Astrocyte (in vitro differentiated cells and primary cell): ENCODE results near the gene GMDS. TPM values are rescaled to one million over a fixed set of nuclear protein-coding genes. Genes with fewer than 3 reads are reported as not detected.

ENCODE experiments used
- DNase-seq: peaks from one replicate; pipeline ENCODE4 v3.0.0-alpha.2; 2010; ENCODE audit warnings: low read depth
- FAIRE-seq: peaks from 2 replicates; lab custom pipeline; 2011; peaks lifted over from hg19 to GRCh38; lab: Jason Lieb, UNC
- H2AFZ ChIP-seq: 2 replicates; pipeline ENCODE4 v1.6.0; 2012; ENCODE audit warnings: low read depth, low read length, inconsistent platforms
- H3K27ac ChIP-seq: 2 replicates; pipeline ENCODE4 v1.5.1; 2011; ENCODE audit warnings: low read depth, low read length, inconsistent platforms
- H3K27me3 ChIP-seq: 2 replicates; pipeline ENCODE4 v1.6.0; 2011; ENCODE audit warnings: low read length, inconsistent platforms; ENCODE audit not compliant: insufficient read depth
- H3K36me3 ChIP-seq: 2 replicates; pipeline ENCODE4 v1.5.1; 2011; ENCODE audit warnings: low read length, inconsistent platforms; ENCODE audit not compliant: insufficient read depth
- H3K4me1 ChIP-seq: 2 replicates; pipeline ENCODE4 v1.5.1; 2011; ENCODE audit warnings: low read length, inconsistent platforms; ENCODE audit not compliant: insufficient read depth
- H3K4me2 ChIP-seq: 2 replicates; pipeline ENCODE4 v1.6.0; 2012; ENCODE audit warnings: low read length, inconsistent platforms
- H3K4me3 ChIP-seq: 2 replicates; pipeline ENCODE4 v1.5.1; 2011; ENCODE audit warnings: low read depth, mild to moderate bottlenecking, low read length, inconsistent platforms; ENCODE audit not compliant: insufficient read depth
- H3K79me2 ChIP-seq: 2 replicates; pipeline ENCODE4 v1.6.0; 2012; ENCODE audit warnings: mild to moderate bottlenecking, low read length, inconsistent platforms; ENCODE audit not compliant: insufficient read depth
- H3K9ac ChIP-seq: 2 replicates; pipeline ENCODE4 v1.6.0; 2012; ENCODE audit warnings: mild to moderate bottlenecking, low read length, inconsistent platforms
- H3K9me3 ChIP-seq: 2 replicates; pipeline ENCODE4 v1.5.1; 2012; ENCODE audit warnings: low read depth, mild to moderate bottlenecking, low read length, inconsistent platforms; ENCODE audit not compliant: insufficient read depth
- H4K20me1 ChIP-seq: 2 replicates; pipeline ENCODE4 v1.6.0; 2012; ENCODE audit warnings: low read length, inconsistent platforms; ENCODE audit not compliant: insufficient read depth
- H3K27ac Mint-ChIP-seq: one replicate; pipeline ENCODE4 v1.8.0; 2021; ENCODE audit warnings: mild to moderate bottlenecking, mixed read lengths; ENCODE audit not compliant: unreplicated experiment
- H3K27me3 Mint-ChIP-seq: one replicate; pipeline ENCODE4 v1.8.0; 2021; ENCODE audit warnings: low read depth, mixed read lengths; ENCODE audit not compliant: unreplicated experiment
- H3K36me3 Mint-ChIP-seq: one replicate; pipeline ENCODE4 v1.8.0; 2021; ENCODE audit warnings: low read depth, mixed read lengths; ENCODE audit not compliant: unreplicated experiment
- H3K4me1 Mint-ChIP-seq: one replicate; pipeline ENCODE4 v1.8.0; 2021; ENCODE audit warnings: low read depth, mixed read lengths; ENCODE audit not compliant: unreplicated experiment
- H3K4me3 Mint-ChIP-seq: one replicate; pipeline ENCODE4 v1.8.0; 2021; ENCODE audit warnings: mild to moderate bottlenecking, moderate library complexity, mixed read lengths; ENCODE audit not compliant: unreplicated experiment
- H3K9me3 Mint-ChIP-seq: one replicate; pipeline ENCODE4 v1.8.0; 2021; ENCODE audit warnings: mild to moderate bottlenecking, mixed read lengths; ENCODE audit not compliant: unreplicated experiment
- EZH2 ChIP-seq: IDR thresholded peaks from 2 replicates; pipeline ENCODE4 v1.6.1; 2012; ENCODE audit warnings: mild to moderate bottlenecking, low read length, inconsistent platforms; ENCODE audit not compliant: insufficient read depth
- total RNA-seq: library from RNA; stranded (reverse); gene quantifications from 2 replicates; pipeline ENCODE4 v1.2.1, GENCODE V29; 2021
- TF ChIP-seq, protein P1 (sequence below): IDR thresholded peaks from 2 replicates; pipeline ENCODE4 v1.5.1; 2011; ENCODE audit warnings: low read depth, mild to moderate bottlenecking, inconsistent platforms, low read length, moderate library complexity; ENCODE audit not compliant: insufficient read depth

Gene GMDS
- total RNA-seq, 1 donor from 2014 or later: 9.4 TPM

DNA sequence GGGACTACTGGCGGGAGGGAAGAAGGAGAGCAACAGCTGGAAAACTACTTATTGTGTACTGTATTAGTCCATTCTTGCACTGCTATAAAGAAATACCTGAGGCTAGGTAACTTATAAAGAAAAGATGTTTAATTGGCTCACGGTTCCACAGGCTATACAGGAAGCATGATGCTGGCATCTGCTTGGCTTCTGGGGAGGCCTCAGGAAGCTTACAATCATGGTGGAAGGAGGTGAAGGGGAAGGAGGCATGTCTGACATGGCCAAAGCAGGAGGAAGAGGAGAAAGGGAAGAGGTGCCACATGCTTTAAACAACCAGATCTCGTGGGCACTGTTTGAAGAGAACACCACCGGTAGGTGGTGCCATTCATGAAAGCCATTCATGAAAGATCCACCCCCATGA, 67.3 kb downstream of the GMDS start:
- H3K79me2 ChIP-seq: no peaks in the 10 kb centered on the region
- H3K36me3 ChIP-seq: no peaks in the 10 kb centered on the region
- Mint-ChIP-seq H3K36me3 (no peaks in the 10 kb centered on the region), H3K27me3 (no peaks in the 10 kb centered on the region), H3K27ac (no peak overlapping the region), H3K4me1 (peaks cover 3% of the 10 kb centered on the region), H3K9me3 (peaks cover 3% of the 10 kb centered on the region), H3K4me3 (no peak overlapping the region)
- H2AFZ ChIP-seq: no peak overlapping the region
- no peaks in the 10 kb centered on the region for H3K27me3 ChIP-seq
- no peak for DNase-seq
- H3K27ac ChIP-seq: no peak overlapping the region
- no peaks in the 10 kb centered on the region for H3K9me3 ChIP-seq
- TF ChIP-seq, protein P1, sequence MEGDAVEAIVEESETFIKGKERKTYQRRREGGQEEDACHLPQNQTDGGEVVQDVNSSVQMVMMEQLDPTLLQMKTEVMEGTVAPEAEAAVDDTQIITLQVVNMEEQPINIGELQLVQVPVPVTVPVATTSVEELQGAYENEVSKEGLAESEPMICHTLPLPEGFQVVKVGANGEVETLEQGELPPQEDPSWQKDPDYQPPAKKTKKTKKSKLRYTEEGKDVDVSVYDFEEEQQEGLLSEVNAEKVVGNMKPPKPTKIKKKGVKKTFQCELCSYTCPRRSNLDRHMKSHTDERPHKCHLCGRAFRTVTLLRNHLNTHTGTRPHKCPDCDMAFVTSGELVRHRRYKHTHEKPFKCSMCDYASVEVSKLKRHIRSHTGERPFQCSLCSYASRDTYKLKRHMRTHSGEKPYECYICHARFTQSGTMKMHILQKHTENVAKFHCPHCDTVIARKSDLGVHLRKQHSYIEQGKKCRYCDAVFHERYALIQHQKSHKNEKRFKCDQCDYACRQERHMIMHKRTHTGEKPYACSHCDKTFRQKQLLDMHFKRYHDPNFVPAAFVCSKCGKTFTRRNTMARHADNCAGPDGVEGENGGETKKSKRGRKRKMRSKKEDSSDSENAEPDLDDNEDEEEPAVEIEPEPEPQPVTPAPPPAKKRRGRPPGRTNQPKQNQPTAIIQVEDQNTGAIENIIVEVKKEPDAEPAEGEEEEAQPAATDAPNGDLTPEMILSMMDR: no peak
- no peak for TF ChIP-seq EZH2
- no peak for FAIRE-seq
- no peak overlapping the region for H3K4me2 ChIP-seq
- no peaks in the 10 kb centered on the region for H3K4me1 ChIP-seq
- H4K20me1 ChIP-seq: no peaks in the 10 kb centered on the region
- no peak overlapping the region for H3K4me3 ChIP-seq
- no peak overlapping the region for H3K9ac ChIP-seq

DNA sequence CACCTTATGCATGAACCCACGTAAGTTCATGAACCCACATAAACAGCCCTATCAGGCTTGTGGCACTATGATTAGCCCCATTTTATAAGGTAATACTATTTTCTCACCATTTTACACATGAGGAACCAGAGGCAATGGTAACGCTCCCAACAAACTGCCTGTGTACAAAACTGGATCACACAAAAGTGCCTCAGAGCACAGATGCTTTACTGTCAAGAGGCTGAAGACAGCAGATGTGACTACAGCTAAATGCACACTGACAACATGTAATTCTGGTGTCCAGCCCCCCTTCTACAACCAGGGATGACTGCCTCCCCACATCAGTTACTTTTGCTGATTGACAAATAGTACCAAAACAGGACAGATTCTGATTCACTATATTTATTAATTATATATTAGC, 69.6 kb downstream of the GMDS start:
- Histone ChIP-seq H3K4me2 (no peak overlapping the region), H3K36me3 (no peaks in the 10 kb centered on the region), H3K27ac (no peak overlapping the region), H3K9ac (no peak overlapping the region), H3K27me3 (no peaks in the 10 kb centered on the region), H3K79me2 (no peaks in the 10 kb centered on the region), H3K9me3 (no peaks in the 10 kb centered on the region), H3K4me1 (no peaks in the 10 kb centered on the region), H2AFZ (no peak overlapping the region), H3K4me3 (no peak overlapping the region), H4K20me1 (no peaks in the 10 kb centered on the region)
- Mint-ChIP-seq H3K27me3 (no peaks in the 10 kb centered on the region), H3K9me3 (peaks cover 3% of the 10 kb centered on the region), H3K4me1 (peaks cover 15% of the 10 kb centered on the region), H3K4me3 (no peak overlapping the region), H3K36me3 (no peaks in the 10 kb centered on the region), H3K27ac (no peak overlapping the region)
- DNase-seq (no peak), FAIRE-seq (no peak)
- TF ChIP-seq, protein P1: no peak
- TF ChIP-seq EZH2: no peak

DNA sequence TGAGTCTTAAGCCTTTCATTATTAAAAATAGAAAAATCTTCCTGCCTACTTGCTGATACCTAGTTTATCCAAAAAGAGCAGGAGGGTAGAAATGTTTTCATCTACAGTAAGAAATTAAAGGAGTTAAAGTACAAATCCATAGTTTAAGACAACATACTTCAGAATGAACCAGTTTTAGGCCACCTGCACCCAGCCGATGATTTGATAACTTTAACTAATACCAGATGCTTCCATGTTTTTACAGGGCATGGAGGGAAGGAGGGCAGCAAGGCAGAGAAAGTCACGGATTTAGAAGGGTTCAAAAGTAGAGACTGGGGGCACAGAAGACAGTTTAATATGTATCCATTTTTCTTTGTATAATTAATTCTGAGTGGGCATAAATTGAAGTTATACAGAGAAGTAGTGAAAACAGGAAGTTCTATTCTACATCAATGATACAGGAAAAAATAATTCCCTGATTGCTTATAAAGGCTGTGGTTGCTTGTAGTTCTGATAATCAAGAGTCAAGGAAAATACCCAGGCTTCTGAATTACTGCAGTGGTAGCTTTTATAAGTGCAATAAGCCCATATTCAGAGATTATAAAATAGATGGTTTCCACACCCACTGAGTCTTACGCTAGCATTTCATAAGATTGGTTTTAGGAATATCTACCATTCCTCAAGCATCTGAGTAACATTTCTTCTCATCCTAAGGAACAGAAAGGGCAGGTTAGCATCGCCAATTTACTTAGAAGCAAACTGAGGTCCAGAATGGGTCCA, 72.0 kb downstream of the GMDS start:
- Histone ChIP-seq H3K4me3 (no peak overlapping the region), H3K4me2 (no peak overlapping the region), H3K79me2 (no peaks in the 10 kb centered on the region), H3K9me3 (no peaks in the 10 kb centered on the region), H3K4me1 (no peaks in the 10 kb centered on the region), H3K27me3 (no peaks in the 10 kb centered on the region), H3K36me3 (no peaks in the 10 kb centered on the region), H2AFZ (no peak overlapping the region), H3K9ac (no peak overlapping the region), H3K27ac (no peak overlapping the region), H4K20me1 (no peaks in the 10 kb centered on the region)
- H3K4me3 Mint-ChIP-seq: no peak overlapping the region
- TF ChIP-seq, protein P1: no peak
- no peak for TF ChIP-seq EZH2
- DNase-seq (no peak), FAIRE-seq (no peak)
- H3K9me3 Mint-ChIP-seq: peaks cover under 1% of the 10 kb centered on the region
- H3K27me3 Mint-ChIP-seq: no peaks in the 10 kb centered on the region
- no peak overlapping the region for H3K27ac Mint-ChIP-seq
- H3K36me3 Mint-ChIP-seq: no peaks in the 10 kb centered on the region
- peaks cover 17% of the 10 kb centered on the region for H3K4me1 Mint-ChIP-seq
